Activated T-cell treated with anti-CD3 and anti-CD28 coated beads, Interleukin-2, amount 50 U/mL, for 72 hours (primary cell): ENCODE results near the gene NRIP2. TPM values are rescaled to one million over a fixed set of nuclear protein-coding genes. Genes with fewer than 3 reads are reported as not detected.

Source experiments
- total RNA-seq, 2 donors: library from RNA; stranded (reverse); gene quantifications; one replicate each; pipeline ENCODE4 v1.2.3, GENCODE V29; 2022

NRIP2 gene
- total RNA-seq, 2 donors from 2014 or later, result not detected

Other genes starting within 250 kb of the NRIP2 start
- gene FKBP4, start 40.1 kb downstream of the NRIP2 start, total RNA-seq, result 10 to 100 TPM; 64.1 to 75.3 TPM
- gene ITFG2, start 22.4 kb downstream of the NRIP2 start, total RNA-seq, result 10 to 100 TPM; 19.2 to 20.3 TPM
- gene TEX52, start 22.0 kb upstream of the NRIP2 start, total RNA-seq, result under 1 TPM; 0.28 to 0.48 TPM
- gene FOXM1, start 42.1 kb upstream of the NRIP2 start, total RNA-seq, result 100 to 1,000 TPM; 109 to 119 TPM
- gene RHNO1, start 42.2 kb upstream of the NRIP2 start, total RNA-seq, result 10 to 100 TPM; 55.0 to 68.2 TPM
- 1 to 10 TPM; 6.7 to 7.1 TPM for gene TULP3, start 55.9 kb upstream of the NRIP2 start, total RNA-seq
- 1 to 10 TPM; 3.5 to 3.8 TPM for gene TEAD4, start 124.4 kb upstream of the NRIP2 start, total RNA-seq
- 1 to 10 TPM in 1 of 2 donors, under 1 TPM in 1; 0.58 to 1.2 TPM for gene TSPAN9, start 242.3 kb upstream of the NRIP2 start, total RNA-seq